Measurements from ENCODE around the gene FHOD1. TPM values are rescaled to one million over a fixed set of nuclear protein-coding genes. Genes with fewer than 3 reads are reported as not detected.

FHOD1 gene
- total and polyA plus RNA-seq, 2 of the 4 experiments (the other 2 are of a cell fraction) = 13.8 to 64.0 TPM

GRCh38 chr16:67271446-67271845, 24.2 kb upstream of the FHOD1 start:
- in situ Hi-C loops (cut with MboI; ENCODE audit: low sequenced_read_pairs) = no loop called here
- dilution Hi-C loops (cut with HindIII; ENCODE audit: low sequenced_read_pairs, unreplicated experiment) = no loop called here
- no peaks in the 10 kb centered on the region for H3K9me3 ChIP-seq (ENCODE audit: control insufficient read depth, insufficient read depth, low read length)
- peaks cover 7% of the 10 kb centered on the region for H3K36me3 ChIP-seq (ENCODE audit: control insufficient read depth, insufficient read depth, low read length)
- intact Hi-C loops (cut with micrococcal nuclease) = no loop called here
- H2BK20ac ChIP-seq (ENCODE audit: low read depth, low read length) = no peak overlapping the region
- no peaks in the 10 kb centered on the region for H4K20me1 ChIP-seq (ENCODE audit: insufficient read depth, low read length)
- no peak overlapping the region for H2AK5ac ChIP-seq (ENCODE audit: low read depth, low read length)
- no peak overlapping the region; the same call in 1 of the 2 replicates for H3K4ac ChIP-seq (ENCODE audit: low read depth, low read length)
- H3K79me1 ChIP-seq (ENCODE audit: low read depth in 1 of 2, low read length in 2 of 2) = peaks cover 9 to 16% of the 10 kb centered on the region in 2 experiments; a peak in 3 of 4 replicates
- BruUV-seq (replicated peaks) = no TSS peak
- no peak overlapping the region for H4K91ac ChIP-seq (ENCODE audit: insufficient read depth, low read depth, low read length)
- no peak for DNase-seq
- TF ChIP-seq CTCF (conservative IDR thresholded peaks at IDR 0.05; ENCODE audit: low read depth, low read length) = no peak
- TF ChIP-seq CHD1 (IDR thresholded peaks at IDR 0.05; ENCODE audit: low read depth, low read length) = no peak
- TF ChIP-seq ELK1 (IDR thresholded peaks at IDR 0.05; ENCODE audit: borderline replicate concordance, low read depth, low read length) = no peak
- no peak for TF ChIP-seq POLR2A (IDR thresholded peaks at IDR 0.05; ENCODE audit: low read depth, low read length)
- no peak for TF ChIP-seq RAD21 (IDR thresholded peaks at IDR 0.05; ENCODE audit: low read length)
- TF ChIP-seq CEBPB (IDR thresholded peaks at IDR 0.05; ENCODE audit: low read depth, low read length) = no peak
- no peak for TF ChIP-seq SMC3 (IDR thresholded peaks at IDR 0.05; ENCODE audit: low read depth, low read length)
- no peak for TF ChIP-seq MAFK (IDR thresholded peaks at IDR 0.05; ENCODE audit: low read depth, low read length)
- TF ChIP-seq NFE2L2 (IDR thresholded peaks at IDR 0.05; ENCODE audit: low read depth, low read length) = no peak
- no peak for TF ChIP-seq USF2 (IDR thresholded peaks at IDR 0.05; ENCODE audit: low read depth, low read length)
- no peak for TF ChIP-seq RFX5 (IDR thresholded peaks at IDR 0.05; ENCODE audit: low read depth, low read length)
- no peak for TF ChIP-seq RCOR1 (IDR thresholded peaks at IDR 0.05; ENCODE audit: insufficient replicate concordance, low read length)
- TF ChIP-seq BHLHE40 (IDR thresholded peaks at IDR 0.05; ENCODE audit: low read depth, low read length) = no peak
- TF ChIP-seq MXI1 (IDR thresholded peaks at IDR 0.05; ENCODE audit: borderline replicate concordance, low read depth, low read length) = no peak
- no peak for TF ChIP-seq MAZ (IDR thresholded peaks at IDR 0.05; ENCODE audit: borderline replicate concordance, low read depth, low read length)
- TF ChIP-seq FOS (IDR thresholded peaks at IDR 0.05; ENCODE audit: low read depth, low read length) = no peak
- H4K5ac ChIP-seq (ENCODE audit: low read depth, low read length) = no peak overlapping the region
- no peak overlapping the region for H3K4me2 ChIP-seq (ENCODE audit: low read depth, low read length)
- no peak overlapping the region for H3K56ac ChIP-seq (ENCODE audit: extremely low read depth, insufficient read depth, low read length)
- no peak overlapping the region for H3K14ac ChIP-seq (replicated peaks; ENCODE audit: low read depth, low read length)
- no peak overlapping the region for H3K18ac ChIP-seq (ENCODE audit: low read depth, low read length)
- ATAC-seq (ENCODE audit: low read depth) = no peak
- H2AK9ac ChIP-seq (replicated peaks; ENCODE audit: low read depth, low read length, poor library complexity) = no peak overlapping the region
- no peak overlapping the region for H2BK15ac ChIP-seq (ENCODE audit: low read depth, low read length)
- POLR2A ChIA-PET (ENCODE audit: unreplicated experiment) = no interaction called here
- H3K4me1 ChIP-seq (ENCODE audit: control insufficient read depth, insufficient read depth, low read length) = peaks cover 9% of the 10 kb centered on the region
- no peak overlapping the region for H2BK120ac ChIP-seq (ENCODE audit: low read depth, low read length)
- WGBS, 2 experiments (ENCODE audit: extremely low coverage in 2 of 2, insufficient read length in 1 of 2) = 100% methylated on average over 1 of the region's 4 CpGs; no CpG with 5 or more reads in 1 of the 2 experiments
- H4K8ac ChIP-seq (ENCODE audit: low read depth in 2 of 2, low read length in 2 of 2) = no peak overlapping the region
- H3K9me1 ChIP-seq (ENCODE audit: insufficient read depth, low read length) = peaks cover 13% of the 10 kb centered on the region
- H2AFZ ChIP-seq (replicated peaks; ENCODE audit: low read length, poor library complexity) = no peak overlapping the region
- no peak overlapping the region for H3K9ac ChIP-seq (ENCODE audit: low read depth, low read length)
- H3K27ac ChIP-seq (ENCODE audit: insufficient read depth, low read length) = no peak overlapping the region
- no peak overlapping the region for H3K4me3 ChIP-seq (ENCODE audit: insufficient read depth, low read depth, low read length)
- no peaks in the 10 kb centered on the region for H3K27me3 ChIP-seq (ENCODE audit: control insufficient read depth, insufficient read depth, low read length)
- CTCF ChIA-PET = no interaction called here
- no peak overlapping the region for H2BK5ac ChIP-seq (ENCODE audit: low read depth, low read length, poor library complexity, severe bottlenecking)
- no peak overlapping the region for H3K23ac ChIP-seq (ENCODE audit: low read depth, low read length)
